Amniotic epithelial cell (primary cell): ENCODE results near the gene EPB41L2.

Experiments used
- DNase-seq: peaks from one replicate; pipeline ENCODE4 v3.0.0-alpha.2; 2010; ENCODE audit warnings: low read depth

Gene EPB41L2

GRCh38 chr6:130796313-130796905 lies 266.6 kb downstream of the EPB41L2 start:
- no peak for DNase-seq

GRCh38 chr6:130794738-130795137 lies 268.3 kb downstream of the EPB41L2 start:
- DNase-seq = no peak

GRCh38 chr6:130794010-130794697 lies 268.9 kb downstream of the EPB41L2 start:
- DNase-seq = no peak
